ENCODE measurements around the gene TMPRSS2. TPM values are rescaled to one million over a fixed set of nuclear protein-coding genes. Genes with fewer than 3 reads are reported as not detected.

TMPRSS2 gene
- total and polyA plus RNA-seq, 9 of the 15 experiments (the other 6 are each of a cell fraction or from before 2014, with no cell fraction given), result 0.20 TPM; not detected in 8

DNA sequence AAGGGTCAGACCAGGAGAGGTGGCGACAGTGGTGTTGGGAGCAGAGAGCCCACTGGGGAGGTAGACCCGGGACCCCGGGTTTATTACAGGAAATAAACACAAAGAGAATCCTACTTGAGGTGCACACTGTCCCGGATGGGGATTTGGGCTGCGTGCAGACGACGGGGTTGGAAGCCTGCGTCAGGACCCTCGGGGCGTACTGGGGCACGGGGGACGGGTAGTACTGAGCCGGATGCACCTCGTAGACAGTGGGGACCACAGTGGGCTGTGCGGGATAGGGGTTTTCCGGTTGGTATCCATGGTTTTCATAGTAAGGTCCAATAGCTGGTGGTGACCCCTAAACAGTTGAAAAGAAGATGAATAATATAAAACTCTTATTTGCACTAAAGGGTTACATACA, 13.7 kb downstream of the TMPRSS2 start:
- H4K20me1 ChIP-seq (replicated peaks; ENCODE audit: control insufficient read depth, insufficient read depth, low read length), result 0 out of 2 replicates have a peak, but pooled peaks cover 3% of the 10 kb centered on the region
- ATAC-seq, result no peak; the same call in 2 of the 3 replicates
- DNase-seq (ENCODE audit: extremely low read depth in 1 of 4, low spot score in 3 of 4), result no peak
- ChIA-PET POLR2A (interaction anchor here (0.6 to 0.7 kb wide), 2 partner anchors 28 to 274 kb away, joined by 3 read pairs; no protein-coding TSS in a partner anchor), CTCF (ENCODE audit: low intra/inter-chr PET ratio) (no interaction called here)
- H3K27ac ChIP-seq (ENCODE audit: extremely low read depth, low read depth, low read length), result no peak overlapping the region
- FAIRE-seq, result no peak
- no peak overlapping the region for H3K4me2 ChIP-seq (ENCODE audit: insufficient read depth, low read length)
- BruUV-seq (replicated peaks), result no TSS peak
- no peak overlapping the region for H3K9ac ChIP-seq (ENCODE audit: insufficient read depth in 1 of 2, low read depth in 2 of 2, low read length in 2 of 2)
- no peaks in the 10 kb centered on the region for H3K36me3 ChIP-seq (ENCODE audit: control insufficient read depth, insufficient read depth, low read length)
- H3K4me1 ChIP-seq (replicated peaks in 1 of 2; ENCODE audit: control insufficient read depth in 2 of 2, insufficient read depth in 2 of 2, low read length in 2 of 2), result no peaks in the 10 kb centered on the region
- no peak for TF ChIP-seq MEF2D (tag; conservative IDR thresholded peaks at IDR 0.05; ENCODE audit: low read depth)
- H3K9me3 ChIP-seq (replicated peaks; ENCODE audit: control insufficient read depth, insufficient read depth, low read depth, low read length), result no peaks in the 10 kb centered on the region
- H3K4me3 ChIP-seq, result no peak overlapping the region
- H3K27me3 ChIP-seq (ENCODE audit: control insufficient read depth in 2 of 2, insufficient read depth in 2 of 2, low read length in 2 of 2), result peaks cover 17 to 47% of the 10 kb centered on the region in 2 experiments; a peak in 4 of 5 replicates
- no peak overlapping the region for H2AFZ ChIP-seq (ENCODE audit: low read depth, low read length)
- intact Hi-C loops (cut with micrococcal nuclease), result no loop called here
- H3K9me1 ChIP-seq (ENCODE audit: control insufficient read depth, insufficient read depth, low read length), result no peaks in the 10 kb centered on the region
- WGBS (ENCODE audit: insufficient coverage, low coverage, missing lambda C conversion rate), result 0% methylated on average over 16 of the region's 16 CpGs
- in situ Hi-C loops (cut with MboI), result no loop called here
- H3K79me2 ChIP-seq (ENCODE audit: control insufficient read depth, insufficient read depth, low read length), result no peaks in the 10 kb centered on the region

DNA sequence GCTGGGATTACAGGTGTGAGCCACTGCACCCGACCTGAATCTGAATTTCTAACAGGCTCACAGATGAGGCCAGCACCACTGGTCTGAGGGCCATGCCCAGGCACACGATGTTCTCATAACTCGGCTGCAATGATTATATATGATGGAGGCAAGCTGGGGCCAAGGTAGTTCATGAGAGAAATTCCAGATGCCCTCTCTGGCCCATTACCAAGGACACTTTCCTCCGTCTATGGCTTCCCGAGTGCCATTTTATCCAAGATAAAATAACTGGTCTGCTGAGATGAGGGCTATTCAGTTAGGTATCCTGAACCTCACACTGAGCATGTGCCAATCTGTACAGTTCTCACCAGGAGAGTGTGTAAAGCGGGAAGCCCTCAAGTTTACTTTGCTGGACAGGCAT, 16.5 kb downstream of the TMPRSS2 start:
- TF ChIP-seq SREBF2 (CRISPR knock-in tag; IDR thresholded peaks at IDR 0.05) (no peak), CHD1 (IDR thresholded peaks at IDR 0.05; ENCODE audit: low read length) (no peak), PRMT5 (CRISPR knock-in tag; IDR thresholded peaks at IDR 0.05) (no peak)
- TF ChIP-seq, protein P1, sequence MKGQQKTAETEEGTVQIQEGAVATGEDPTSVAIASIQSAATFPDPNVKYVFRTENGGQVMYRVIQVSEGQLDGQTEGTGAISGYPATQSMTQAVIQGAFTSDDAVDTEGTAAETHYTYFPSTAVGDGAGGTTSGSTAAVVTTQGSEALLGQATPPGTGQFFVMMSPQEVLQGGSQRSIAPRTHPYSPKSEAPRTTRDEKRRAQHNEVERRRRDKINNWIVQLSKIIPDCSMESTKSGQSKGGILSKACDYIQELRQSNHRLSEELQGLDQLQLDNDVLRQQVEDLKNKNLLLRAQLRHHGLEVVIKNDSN (CRISPR knock-in tag; IDR thresholded peaks at IDR 0.05), result no peak
- no peaks in the 10 kb centered on the region for H3K36me3 ChIP-seq (ENCODE audit: control insufficient read depth, insufficient read depth, low read length)
- H3K9me1 ChIP-seq (ENCODE audit: control insufficient read depth, insufficient read depth, low read length), result no peaks in the 10 kb centered on the region
- H3K9ac ChIP-seq (ENCODE audit: insufficient read depth in 1 of 2, low read depth in 2 of 2, low read length in 2 of 2), result no peak overlapping the region
- no peaks in the 10 kb centered on the region for H3K4me1 ChIP-seq (replicated peaks in 1 of 2; ENCODE audit: control insufficient read depth in 2 of 2, insufficient read depth in 2 of 2, low read length in 2 of 2)
- H3K27ac ChIP-seq (ENCODE audit: extremely low read depth, low read depth, low read length), result no peak overlapping the region
- H3K9me3 ChIP-seq (replicated peaks; ENCODE audit: control insufficient read depth, insufficient read depth, low read depth, low read length), result no peaks in the 10 kb centered on the region
- 1% methylated on average over 6 of the region's 6 CpGs for WGBS (ENCODE audit: insufficient coverage, low coverage, missing lambda C conversion rate)
- no peak for DNase-seq (ENCODE audit: extremely low read depth in 1 of 4, low spot score in 3 of 4)
- intact Hi-C loops (cut with micrococcal nuclease), result no loop called here
- H3K4me2 ChIP-seq (ENCODE audit: insufficient read depth, low read length), result no peak overlapping the region
- CTCF ChIA-PET (ENCODE audit: low intra/inter-chr PET ratio), result interaction anchor here (0.6 kb wide), 1 partner anchor 8 kb away, joined by 4 read pairs; no protein-coding TSS in a partner anchor
- H2AFZ ChIP-seq (ENCODE audit: low read depth, low read length), result no peak overlapping the region
- POLR2A ChIA-PET, result no interaction called here
- no peak overlapping the region for H3K4me3 ChIP-seq
- ATAC-seq, result no peak
- no peaks in the 10 kb centered on the region for H4K20me1 ChIP-seq (replicated peaks; ENCODE audit: control insufficient read depth, insufficient read depth, low read length)
- H3K27me3 ChIP-seq (ENCODE audit: control insufficient read depth in 2 of 2, insufficient read depth in 2 of 2, low read length in 2 of 2), result peaks cover 13 to 24% of the 10 kb centered on the region in 2 experiments; a peak in 4 of 5 replicates
- FAIRE-seq, result no peak
- BruUV-seq (replicated peaks), result no TSS peak
- in situ Hi-C loops (cut with MboI), result no loop called here
- H3K79me2 ChIP-seq (ENCODE audit: control insufficient read depth, insufficient read depth, low read length), result no peaks in the 10 kb centered on the region
